SK-N-MC (cell line): ENCODE measurements around the gene FARS2.

Experiments
- EZH2 ChIP-seq: fragments of 200-600 bp; sonication (generic); IDR thresholded peaks from one replicate; pipeline ENCODE4 v1.6.1; 2017; ENCODE audit warnings: antibody characterized with exemption
- FOXP2 ChIP-seq: optimal IDR thresholded peaks from 2 replicates; pipeline ENCODE3; 2011; ENCODE audit warnings: mild to moderate bottlenecking, moderate library complexity; ENCODE audit not compliant: insufficient read depth; ENCODE audit errors: extremely low read length, control extremely low read depth
- POLR2AphosphoS5 ChIP-seq: IDR thresholded peaks from 2 replicates; pipeline ENCODE4 v1.6.1; 2012; ENCODE audit warnings: mild to moderate bottlenecking, low read depth, low read length, borderline replicate concordance

- TF ChIP-seq POLR2AphosphoS5, result no peak
- TF ChIP-seq FOXP2, result no peak
- no peak for TF ChIP-seq EZH2
These were observed 345.2 kb downstream of the FARS2 start for GRCh38 chr6:5606546-5606945.
